IMR-90 (cell line): Measurements from ENCODE around the gene CYP4B1. TPM values are rescaled to one million over a fixed set of nuclear protein-coding genes. Genes with fewer than 3 reads are reported as not detected.

Source experiments
- ATAC-seq: fragments of 200-7000 bp; cut with Tn5 transposase; 2 replicates; pipeline ENCODE4 v1.9.1; 2020; ENCODE audit warnings: low read depth, mild to moderate bottlenecking, moderate library complexity
- BruUV-seq: library from RNA; stranded (reverse); fragments of 400-500 nt; replicated peaks from 2 replicates; lab custom pipeline; 2021; lab: Mats Ljungman, UMichigan
- CTCF ChIA-PET: fragments of 300-600 bp; formaldehyde crosslinking; extraction: SDS; loops from one replicate; lab custom pipeline; 2021; ENCODE audit warnings: antibody characterized with exemption; lab: Yijun Ruan, JAX
- POLR2A ChIA-PET: fragments of 300-600 bp; sonication (Branson Sonifier 250); formaldehyde crosslinking; loops from one replicate; lab custom pipeline; 2022; ENCODE audit warnings: antibody characterized with exemption; ENCODE audit not compliant: unreplicated experiment; lab: Charles Lee
- DNase-seq: peaks from one replicate; pipeline ENCODE4 v3.0.0; 2013
- H2AFZ ChIP-seq: replicated peaks from 2 replicates; pipeline ENCODE3; 2013; ENCODE audit warnings: low read length, mild to moderate bottlenecking; ENCODE audit not compliant: poor library complexity
- H2AK5ac ChIP-seq: 2 replicates; pipeline ENCODE4 v1.6.1; 2013; ENCODE audit warnings: low read depth, low read length, inconsistent platforms
- H2AK9ac ChIP-seq: replicated peaks from 2 replicates; pipeline ENCODE3; 2013; ENCODE audit warnings: mild to moderate bottlenecking, low read depth, low read length, moderate library complexity; ENCODE audit not compliant: poor library complexity
- H2BK120ac ChIP-seq: 2 replicates; pipeline ENCODE4 v1.6.1; 2013; ENCODE audit warnings: low read depth, low read length, inconsistent platforms
- H2BK15ac ChIP-seq: 3 replicates; pipeline ENCODE4 v1.6.1; 2013; ENCODE audit warnings: low read depth, low read length, inconsistent platforms
- H2BK20ac ChIP-seq: 2 replicates; pipeline ENCODE4 v1.6.1; 2013; ENCODE audit warnings: low read depth, mild to moderate bottlenecking, inconsistent platforms, low read length, moderate library complexity
- H2BK5ac ChIP-seq: 2 replicates; pipeline ENCODE4 v1.6.1; 2013; ENCODE audit warnings: mild to moderate bottlenecking, low read depth, low read length, inconsistent platforms; ENCODE audit not compliant: poor library complexity, severe bottlenecking
- H3K14ac ChIP-seq: replicated peaks from 2 replicates; pipeline ENCODE4 v1.6.1; 2013; ENCODE audit warnings: low read depth, low read length, inconsistent platforms
- H3K18ac ChIP-seq: 2 replicates; pipeline ENCODE4 v1.6.1; 2013; ENCODE audit warnings: low read depth, low read length, control low read depth
- H3K23ac ChIP-seq: 2 replicates; pipeline ENCODE4 v1.6.1; 2013; ENCODE audit warnings: low read depth, low read length, inconsistent platforms
- H3K27ac ChIP-seq: 2 replicates; pipeline ENCODE4 v1.5.1; 2013; ENCODE audit warnings: mild to moderate bottlenecking, control low read depth, low read length; ENCODE audit not compliant: insufficient read depth
- H3K27me3 ChIP-seq: 2 replicates; pipeline ENCODE4 v1.6.1; 2013; ENCODE audit warnings: low read length; ENCODE audit not compliant: control insufficient read depth, insufficient read depth
- H3K36me3 ChIP-seq: 2 replicates; pipeline ENCODE4 v1.6.1; 2013; ENCODE audit warnings: low read length, mixed read lengths; ENCODE audit not compliant: control insufficient read depth, insufficient read depth
- H3K4ac ChIP-seq: 2 replicates; pipeline ENCODE4 v1.6.1; 2013; ENCODE audit warnings: low read depth, low read length, inconsistent platforms
- H3K4me1 ChIP-seq: 2 replicates; pipeline ENCODE4 v1.6.1; 2013; ENCODE audit warnings: low read length, mixed read lengths; ENCODE audit not compliant: control insufficient read depth, insufficient read depth
- H3K4me2 ChIP-seq: 2 replicates; pipeline ENCODE4 v1.6.1; 2013; ENCODE audit warnings: low read depth, mild to moderate bottlenecking, control low read depth, low read length, moderate library complexity
- H3K4me3 ChIP-seq: 2 replicates; pipeline ENCODE4 v1.5.1; 2013; ENCODE audit warnings: low read depth, mild to moderate bottlenecking, control low read depth, low read length, moderate library complexity; ENCODE audit not compliant: insufficient read depth
- H3K56ac ChIP-seq: 2 replicates; pipeline ENCODE4 v1.6.1; 2013; ENCODE audit warnings: low read length, inconsistent platforms; ENCODE audit not compliant: insufficient read depth; ENCODE audit errors: extremely low read depth
- H3K79me1 ChIP-seq, 2 experiments: 2 replicates each; pipeline ENCODE4 v1.6.1; 2013; ENCODE audit warnings: low read length in 2 of 2, inconsistent platforms in 1 of 2, low read depth in 1 of 2
- H3K9ac ChIP-seq: 2 replicates; pipeline ENCODE4 v1.6.1; 2013; ENCODE audit warnings: low read depth, low read length, control low read depth
- H3K9me1 ChIP-seq: 2 replicates; pipeline ENCODE4 v1.6.1; 2013; ENCODE audit warnings: low read length, inconsistent platforms; ENCODE audit not compliant: insufficient read depth
- H3K9me3 ChIP-seq: 2 replicates; pipeline ENCODE4 v1.6.1; 2013; ENCODE audit warnings: low read length; ENCODE audit not compliant: control insufficient read depth, insufficient read depth
- H4K20me1 ChIP-seq: 2 replicates; pipeline ENCODE4 v1.6.1; 2013; ENCODE audit warnings: low read length, inconsistent platforms; ENCODE audit not compliant: insufficient read depth
- H4K5ac ChIP-seq: 2 replicates; pipeline ENCODE4 v1.6.1; 2013; ENCODE audit warnings: mild to moderate bottlenecking, low read depth, low read length, control low read depth
- H4K8ac ChIP-seq, 2 experiments: 2 replicates each; pipeline ENCODE4 v1.6.1; 2013; ENCODE audit warnings: low read depth in 2 of 2, low read length in 2 of 2, control low read depth in 1 of 2, inconsistent platforms in 1 of 2
- H4K91ac ChIP-seq: 2 replicates; pipeline ENCODE4 v1.6.1; 2013; ENCODE audit warnings: low read depth, low read length, inconsistent platforms; ENCODE audit not compliant: insufficient read depth
- BHLHE40 ChIP-seq: fragments of 150-350 bp; IDR thresholded peaks from 2 replicates; pipeline ENCODE4 v1.6.1; 2016; ENCODE audit warnings: mild to moderate bottlenecking, low read depth, low read length
- CEBPB ChIP-seq: IDR thresholded peaks from 2 replicates; pipeline ENCODE4 v1.6.1; 2012; ENCODE audit warnings: low read depth, low read length, improper control_type of control experiment
- MAFK ChIP-seq: IDR thresholded peaks from 2 replicates; pipeline ENCODE4 v1.6.1; 2012; ENCODE audit warnings: low read depth, low read length, improper control_type of control experiment
- MXI1 ChIP-seq: IDR thresholded peaks from 2 replicates; pipeline ENCODE4 v1.6.1; 2012; ENCODE audit warnings: low read depth, mild to moderate bottlenecking, low read length, moderate library complexity, borderline replicate concordance
- RCOR1 ChIP-seq: IDR thresholded peaks from 2 replicates; pipeline ENCODE4 v1.6.1; 2012; ENCODE audit warnings: mild to moderate bottlenecking, low read length, improper control_type of control experiment; ENCODE audit not compliant: insufficient replicate concordance
- RFX5 ChIP-seq: IDR thresholded peaks from 2 replicates; pipeline ENCODE4 v1.8.0; 2012; ENCODE audit warnings: low read depth, mild to moderate bottlenecking, low read length, moderate library complexity
- WGBS, 2 experiments: methylation state at CpG; one replicate each; pipeline versions ENCODE4 v1.1.5 to v1.1.7; 2013; ENCODE audit warnings: missing lambda C conversion rate in 2 of 2; ENCODE audit not compliant: insufficient read length in 1 of 2; ENCODE audit errors: extremely low coverage in 2 of 2; 5-methylcytosine and 5-hydroxymethylcytosine counted together
- dilution Hi-C: fragments of 300-500 bp; cut with HindIII; formaldehyde crosslinking; loops from one replicate; pipeline ENCODE4 v1.14.3; 2018; ENCODE audit warnings: low sequenced_read_pairs; ENCODE audit not compliant: unreplicated experiment
- in situ Hi-C: fragments of 300-500 bp; cut with MboI; formaldehyde crosslinking; loops from 3 replicates; pipeline ENCODE4 v1.14.3; 2019; ENCODE audit warnings: low sequenced_read_pairs, inconsistent platforms, mixed read lengths
- intact Hi-C: fragments of 100-400 bp; cut with micrococcal nuclease; formaldehyde crosslinking; loops from 2 replicates; pipeline ENCODE4 v1.10.0; 2022
- polyA plus RNA-seq, 3 experiments: library from polyadenylated mRNA; depleted of rRNA; stranded (reverse); fragments of >200 nt; gene quantifications; 2 replicates each; pipeline ENCODE4 v1.2.3, GENCODE V29; 2012; ENCODE audit warnings: low replicate concordance in 1 of 3
- total RNA-seq: library from RNA; depleted of rRNA; stranded (reverse); fragments of >200 nt; gene quantifications from 2 replicates; pipeline ENCODE4 v1.2.3, GENCODE V29; 2012
- TF ChIP-seq, protein P1 (sequence below): fragments of 150-350 bp; IDR thresholded peaks from 2 replicates; pipeline ENCODE4 v1.6.1; 2016; ENCODE audit warnings: low read depth, mild to moderate bottlenecking, low read length, moderate library complexity, borderline replicate concordance

The CYP4B1 gene
- total and polyA plus RNA-seq, 2 of the 4 experiments (the other 2 are of a cell fraction): not detected

- Histone ChIP-seq H2BK5ac (no peak overlapping the region), H3K14ac (no peak overlapping the region), H3K79me1 (no peaks in the 10 kb centered on the region), H3K9me1 (no peaks in the 10 kb centered on the region), H3K4me3 (no peak overlapping the region), H3K18ac (no peak overlapping the region), H4K5ac (no peak overlapping the region), H4K91ac (no peak overlapping the region), H3K4me1 (no peaks in the 10 kb centered on the region), H2BK120ac (no peak overlapping the region), H2BK15ac (no peak overlapping the region), H2BK20ac (no peak overlapping the region), H3K56ac (no peak overlapping the region), H4K20me1 (no peaks in the 10 kb centered on the region), H3K23ac (no peak overlapping the region), H3K9me3 (peaks cover 24% of the 10 kb centered on the region; the same call in 1 of the 2 replicates), H3K36me3 (no peaks in the 10 kb centered on the region), H3K4me2 (no peak overlapping the region), H2AK9ac (no peak overlapping the region), H3K27me3 (no peaks in the 10 kb centered on the region), H3K9ac (no peak overlapping the region), H3K27ac (no peak overlapping the region), H3K4ac (no peak overlapping the region), H2AK5ac (no peak overlapping the region), H2AFZ (no peak overlapping the region), H4K8ac (no peak overlapping the region)
- intact Hi-C loops (no loop called here), in situ Hi-C loops (no loop called here), dilution Hi-C loops (no loop called here)
- 80% methylated on average over 1 of the region's 5 CpGs; no CpG with 5 or more reads in 1 of the 2 experiments for WGBS, 2 experiments
- BruUV-seq: no TSS peak
- POLR2A ChIA-PET: no interaction called here
- CTCF ChIA-PET: no interaction called here
- DNase-seq (no peak), ATAC-seq (no peak)
- TF ChIP-seq MXI1 (no peak), CEBPB (no peak), RFX5 (no peak), BHLHE40 (no peak), RCOR1 (no peak), MAFK (no peak)
- TF ChIP-seq, protein P1, sequence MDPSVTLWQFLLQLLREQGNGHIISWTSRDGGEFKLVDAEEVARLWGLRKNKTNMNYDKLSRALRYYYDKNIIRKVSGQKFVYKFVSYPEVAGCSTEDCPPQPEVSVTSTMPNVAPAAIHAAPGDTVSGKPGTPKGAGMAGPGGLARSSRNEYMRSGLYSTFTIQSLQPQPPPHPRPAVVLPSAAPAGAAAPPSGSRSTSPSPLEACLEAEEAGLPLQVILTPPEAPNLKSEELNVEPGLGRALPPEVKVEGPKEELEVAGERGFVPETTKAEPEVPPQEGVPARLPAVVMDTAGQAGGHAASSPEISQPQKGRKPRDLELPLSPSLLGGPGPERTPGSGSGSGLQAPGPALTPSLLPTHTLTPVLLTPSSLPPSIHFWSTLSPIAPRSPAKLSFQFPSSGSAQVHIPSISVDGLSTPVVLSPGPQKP: no peak
Observed at GRCh38 chr1:46820560-46821060, 21.8 kb downstream of the CYP4B1 start.
